ENCODE results near the gene TADA2B.

- TF ChIP-seq CTCF (IDR thresholded peaks at IDR 0.05) (no peak), POLR2A (IDR thresholded peaks at IDR 0.05) (no peak), POLR2AphosphoS5 (IDR thresholded peaks at IDR 0.05) (no peak), EP300 (IDR thresholded peaks at IDR 0.05) (no peak)
These were observed 29.9 kb downstream of the TADA2B start for GRCh38 chr4:7073059-7073458.

Measured in suprapubic skin (tissue), 4 donors.